Bronchial epithelial cell (primary cell): ENCODE results near the gene PLK1. TPM values are rescaled to one million over a fixed set of nuclear protein-coding genes. Genes with fewer than 3 reads are reported as not detected.

Experiments used
- DNase-seq: peaks from one replicate; pipeline ENCODE4 v3.0.0-alpha.2; 2010; ENCODE audit warnings: low read depth
- FAIRE-seq: peaks from 2 replicates; lab custom pipeline; 2011; peaks lifted over from hg19 to GRCh38; lab: Jason Lieb, UNC
- H3K27me3 ChIP-seq: 2 replicates; pipeline ENCODE4 v1.5.1; 2011; ENCODE audit warnings: low read length; ENCODE audit not compliant: control insufficient read depth, insufficient read depth
- H3K36me3 ChIP-seq: 2 replicates; pipeline ENCODE4 v1.5.1; 2011; ENCODE audit warnings: low read length; ENCODE audit not compliant: control insufficient read depth, insufficient read depth
- H3K4me3 ChIP-seq: 2 replicates; pipeline ENCODE4 v1.5.1; 2011; ENCODE audit warnings: mild to moderate bottlenecking, low read depth, low read length, control low read depth
- total RNA-seq: library from RNA; depleted of rRNA; stranded (reverse); fragments of >200 nt; gene quantifications from 2 replicates; pipeline ENCODE4 v1.2.1, GENCODE V29; 2014
- TF ChIP-seq, protein P1 (sequence below): IDR thresholded peaks from 2 replicates; pipeline ENCODE4 v1.5.1; 2011; ENCODE audit warnings: mild to moderate bottlenecking, moderate library complexity, low read length, control low read depth, inconsistent platforms; ENCODE audit not compliant: insufficient read depth, severe bottlenecking

Gene PLK1
- total RNA-seq, 1 donor from 2014 or later = 1.3 TPM

DNA sequence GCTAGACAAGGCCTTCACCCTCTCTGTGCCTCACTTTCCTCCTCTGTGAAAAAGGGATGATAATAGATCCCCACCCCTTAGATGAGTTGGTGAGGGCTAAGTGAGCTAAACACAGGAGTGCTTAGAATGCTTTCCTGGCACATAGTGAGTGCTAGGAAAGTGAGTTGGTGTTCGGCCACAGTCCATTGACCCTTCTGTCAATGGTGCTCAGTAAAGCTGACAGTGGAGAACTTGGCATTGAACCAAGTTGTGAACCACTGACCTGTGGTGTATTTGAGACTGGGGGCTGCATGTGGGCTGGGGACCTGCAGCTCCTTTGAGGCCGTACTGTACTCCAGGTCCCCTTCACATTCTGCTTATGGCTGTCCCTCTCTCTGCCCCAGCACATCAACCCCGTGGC, 4.8 kb downstream of the PLK1 start:
- no peaks in the 10 kb centered on the region for H3K27me3 ChIP-seq
- H3K36me3 ChIP-seq = peaks cover 24% of the 10 kb centered on the region
- TF ChIP-seq, protein P1, sequence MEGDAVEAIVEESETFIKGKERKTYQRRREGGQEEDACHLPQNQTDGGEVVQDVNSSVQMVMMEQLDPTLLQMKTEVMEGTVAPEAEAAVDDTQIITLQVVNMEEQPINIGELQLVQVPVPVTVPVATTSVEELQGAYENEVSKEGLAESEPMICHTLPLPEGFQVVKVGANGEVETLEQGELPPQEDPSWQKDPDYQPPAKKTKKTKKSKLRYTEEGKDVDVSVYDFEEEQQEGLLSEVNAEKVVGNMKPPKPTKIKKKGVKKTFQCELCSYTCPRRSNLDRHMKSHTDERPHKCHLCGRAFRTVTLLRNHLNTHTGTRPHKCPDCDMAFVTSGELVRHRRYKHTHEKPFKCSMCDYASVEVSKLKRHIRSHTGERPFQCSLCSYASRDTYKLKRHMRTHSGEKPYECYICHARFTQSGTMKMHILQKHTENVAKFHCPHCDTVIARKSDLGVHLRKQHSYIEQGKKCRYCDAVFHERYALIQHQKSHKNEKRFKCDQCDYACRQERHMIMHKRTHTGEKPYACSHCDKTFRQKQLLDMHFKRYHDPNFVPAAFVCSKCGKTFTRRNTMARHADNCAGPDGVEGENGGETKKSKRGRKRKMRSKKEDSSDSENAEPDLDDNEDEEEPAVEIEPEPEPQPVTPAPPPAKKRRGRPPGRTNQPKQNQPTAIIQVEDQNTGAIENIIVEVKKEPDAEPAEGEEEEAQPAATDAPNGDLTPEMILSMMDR = no peak
- H3K4me3 ChIP-seq = no peak overlapping the region
- no peak for FAIRE-seq
- DNase-seq = no peak

DNA sequence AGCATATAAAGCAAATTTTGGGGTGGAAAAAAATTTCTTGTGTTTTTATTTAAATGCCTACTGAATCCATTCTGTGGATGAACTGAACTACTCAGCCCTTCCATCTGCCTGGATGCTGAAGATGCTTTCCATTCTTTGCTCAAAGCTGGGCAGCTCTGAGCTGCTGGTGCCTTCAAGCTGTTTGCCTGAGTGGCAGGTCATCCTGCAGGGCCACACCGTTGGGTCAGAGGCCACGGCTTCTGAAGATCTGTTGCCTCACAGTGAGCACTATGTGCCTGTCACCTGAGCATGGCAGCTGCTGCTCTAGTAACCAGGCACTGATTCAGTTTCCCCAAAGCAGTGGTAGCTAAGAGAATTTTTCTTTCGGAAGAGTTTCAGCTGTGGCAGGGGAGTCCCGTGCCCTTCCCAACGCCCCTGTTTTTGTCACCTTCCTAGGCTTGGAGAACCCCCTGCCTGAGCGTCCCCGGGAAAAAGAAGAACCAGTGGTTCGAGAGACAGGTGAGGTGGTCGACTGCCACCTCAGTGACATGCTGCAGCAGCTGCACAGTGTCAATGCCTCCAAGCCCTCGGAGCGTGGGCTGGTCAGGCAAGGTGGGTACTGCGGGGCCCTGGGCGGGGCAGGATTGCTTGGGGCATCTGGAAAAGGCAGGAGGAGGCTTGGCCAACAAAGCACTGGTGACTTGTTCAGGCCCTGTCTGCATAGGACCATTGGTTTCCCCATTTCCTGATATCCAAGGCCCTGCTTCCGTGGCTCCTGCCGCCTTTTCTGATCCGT, 8.5 kb downstream of the PLK1 start:
- no peak overlapping the region for H3K4me3 ChIP-seq
- FAIRE-seq (no peak), DNase-seq (no peak)
- H3K27me3 ChIP-seq = no peaks in the 10 kb centered on the region
- H3K36me3 ChIP-seq = peaks cover 36% of the 10 kb centered on the region
- TF ChIP-seq, protein P1 = no peak

DNA sequence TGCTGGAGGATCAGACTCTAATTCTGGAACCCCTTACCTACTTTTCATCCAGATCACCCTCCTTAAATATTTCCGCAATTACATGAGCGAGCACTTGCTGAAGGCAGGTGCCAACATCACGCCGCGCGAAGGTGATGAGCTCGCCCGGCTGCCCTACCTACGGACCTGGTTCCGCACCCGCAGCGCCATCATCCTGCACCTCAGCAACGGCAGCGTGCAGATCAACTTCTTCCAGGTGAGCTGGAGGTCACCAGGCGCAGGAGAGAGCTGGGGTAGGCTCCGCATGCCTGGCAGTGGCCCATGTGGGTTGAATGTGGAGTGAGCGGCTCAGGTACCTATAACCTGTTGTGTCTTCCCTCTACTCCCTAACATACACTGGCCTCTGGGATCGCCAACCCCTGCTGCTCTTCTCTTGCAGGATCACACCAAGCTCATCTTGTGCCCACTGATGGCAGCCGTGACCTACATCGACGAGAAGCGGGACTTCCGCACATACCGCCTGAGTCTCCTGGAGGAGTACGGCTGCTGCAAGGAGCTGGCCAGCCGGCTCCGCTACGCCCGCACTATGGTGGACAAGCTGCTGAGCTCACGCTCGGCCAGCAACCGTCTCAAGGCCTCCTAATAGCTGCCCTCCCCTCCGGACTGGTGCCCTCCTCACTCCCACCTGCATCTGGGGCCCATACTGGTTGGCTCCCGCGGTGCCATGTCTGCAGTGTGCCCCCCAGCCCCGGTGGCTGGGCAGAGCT, 10.9 kb downstream of the PLK1 start:
- no peak for DNase-seq
- FAIRE-seq = no peak
- Histone ChIP-seq H3K36me3 (peaks cover 28% of the 10 kb centered on the region), H3K27me3 (no peaks in the 10 kb centered on the region), H3K4me3 (no peak overlapping the region)
- TF ChIP-seq, protein P1 = no peak

DNA sequence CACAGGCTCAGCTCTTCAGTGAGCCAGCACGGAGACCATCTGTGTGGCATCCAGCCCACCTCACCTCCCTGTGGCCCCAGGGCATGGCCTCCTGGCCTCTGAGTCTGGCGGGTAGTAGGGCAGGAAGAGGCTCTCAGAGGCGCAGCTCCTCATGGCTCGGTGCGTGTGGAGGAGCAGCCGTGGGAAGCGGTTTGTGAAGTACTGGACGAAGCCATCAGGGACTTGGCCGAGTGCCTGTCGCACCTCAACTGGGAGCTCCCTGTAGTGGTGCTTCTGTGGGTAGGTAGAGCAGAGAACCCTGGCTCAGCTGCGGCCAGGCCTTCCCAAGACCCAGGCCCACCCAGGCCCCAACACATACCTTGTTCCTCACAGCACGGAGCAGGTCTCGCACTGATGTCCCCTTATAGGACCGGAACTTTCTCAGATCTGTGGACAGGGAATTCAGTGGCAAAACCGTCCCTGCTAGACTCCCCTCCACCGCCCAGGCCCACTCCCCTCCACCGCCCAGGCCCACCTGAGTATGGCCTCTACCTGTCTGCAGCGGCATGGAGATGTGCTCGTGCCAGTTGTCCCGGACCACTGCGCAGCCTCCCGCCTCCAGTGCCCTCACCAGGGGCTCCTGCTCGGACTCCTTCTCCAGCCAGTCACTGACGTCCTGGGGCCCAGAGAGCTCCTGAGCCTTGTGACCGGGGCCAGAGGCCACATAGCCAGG, 12.2 kb downstream of the PLK1 start:
- peaks cover 26% of the 10 kb centered on the region for H3K36me3 ChIP-seq

DNA sequence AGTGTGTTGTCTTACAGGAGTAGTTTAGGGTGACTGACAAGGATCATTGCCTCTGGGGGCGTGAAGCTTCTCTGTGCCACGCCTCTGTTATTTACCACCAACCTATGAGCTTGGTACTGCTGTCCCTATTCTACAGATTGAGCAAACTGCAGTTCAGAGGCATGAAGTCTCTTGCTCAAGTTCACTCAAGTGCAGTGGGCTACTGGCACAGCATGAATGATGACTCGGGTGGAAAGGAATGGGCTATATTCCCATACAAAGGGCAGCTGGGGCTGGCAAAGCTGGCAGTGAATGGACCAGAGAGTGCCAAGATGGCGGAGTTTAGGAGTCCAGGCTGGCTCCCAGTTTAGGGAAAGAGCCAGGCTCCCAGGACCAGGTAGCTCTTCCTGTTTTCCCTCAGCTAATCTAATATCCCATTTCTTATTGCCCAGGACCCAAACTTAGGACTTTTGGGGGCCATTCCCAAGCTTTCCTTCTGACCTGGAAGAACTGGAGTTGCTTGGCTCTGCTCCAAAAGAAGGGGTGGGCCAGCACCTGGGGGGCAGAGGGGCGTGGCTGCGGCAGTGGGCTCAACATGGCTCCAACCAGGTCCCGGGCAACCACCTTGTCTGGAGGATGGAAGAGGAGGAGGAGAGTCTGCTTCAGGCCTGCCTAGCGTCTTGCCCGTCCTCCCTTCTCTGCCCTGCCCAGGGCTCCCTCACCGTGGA, 12.9 kb downstream of the PLK1 start:
- H3K4me3 ChIP-seq = no peak overlapping the region
- DNase-seq (peak; percentile 34), FAIRE-seq (no peak)
- H3K27me3 ChIP-seq = no peaks in the 10 kb centered on the region
- TF ChIP-seq, protein P1 = no peak
- H3K36me3 ChIP-seq = peaks cover 26% of the 10 kb centered on the region

More for the DNA sequence above, 12.2 kb downstream of the PLK1 start:
- no peak for FAIRE-seq
- no peak overlapping the region for H3K4me3 ChIP-seq
- TF ChIP-seq, protein P1 = no peak
- no peaks in the 10 kb centered on the region for H3K27me3 ChIP-seq
- DNase-seq = no peak
